Globus pallidus (tissue), 1 donor: Measurements from ENCODE around the gene CPNE5.

Experiments
- DNase-seq: peaks from one replicate; pipeline ENCODE4 v3.0.0-alpha.2; 2015; ENCODE audit warnings: low spot score

CPNE5 gene

DNA sequence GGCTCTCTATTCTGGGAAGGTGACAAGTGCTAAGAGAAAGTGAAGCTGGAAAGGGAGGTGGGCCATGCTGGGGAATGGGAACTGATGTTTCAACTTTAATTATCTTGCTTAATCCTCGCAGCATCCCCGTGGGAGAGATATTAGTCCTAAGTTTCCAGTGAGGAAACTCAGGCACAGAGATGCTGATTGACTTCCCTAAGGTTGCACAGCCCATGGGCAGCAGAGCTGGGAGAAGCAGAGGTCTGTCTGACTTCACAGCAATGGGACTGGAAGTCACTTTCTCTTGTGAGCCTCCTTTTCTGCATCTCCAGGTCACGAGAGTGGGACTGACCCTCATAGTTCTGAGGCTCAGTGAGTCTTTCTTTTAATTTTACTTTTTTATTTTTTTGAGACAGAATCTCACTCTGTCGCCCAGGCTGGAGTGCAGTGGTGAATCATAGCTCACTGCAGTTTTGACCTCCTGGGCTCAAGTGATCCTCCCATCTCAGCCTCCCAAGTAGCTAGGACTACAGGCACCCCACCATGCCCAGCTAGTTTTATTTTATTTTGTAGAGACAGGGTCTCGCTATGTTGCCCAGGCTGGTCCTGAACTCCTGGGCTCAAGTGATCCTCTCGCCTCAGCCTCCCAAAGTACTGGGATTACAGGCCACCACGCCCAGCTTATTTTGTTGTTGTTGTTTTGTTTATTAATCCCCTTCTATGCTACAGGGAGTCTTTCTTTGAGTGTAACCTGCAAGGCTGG is 139.0 kb downstream of the CPNE5 start:
- DNase-seq = no peak

GRCh38 chr6:36699348-36699747 is 139.9 kb downstream of the CPNE5 start:
- DNase-seq = no peak

DNA sequence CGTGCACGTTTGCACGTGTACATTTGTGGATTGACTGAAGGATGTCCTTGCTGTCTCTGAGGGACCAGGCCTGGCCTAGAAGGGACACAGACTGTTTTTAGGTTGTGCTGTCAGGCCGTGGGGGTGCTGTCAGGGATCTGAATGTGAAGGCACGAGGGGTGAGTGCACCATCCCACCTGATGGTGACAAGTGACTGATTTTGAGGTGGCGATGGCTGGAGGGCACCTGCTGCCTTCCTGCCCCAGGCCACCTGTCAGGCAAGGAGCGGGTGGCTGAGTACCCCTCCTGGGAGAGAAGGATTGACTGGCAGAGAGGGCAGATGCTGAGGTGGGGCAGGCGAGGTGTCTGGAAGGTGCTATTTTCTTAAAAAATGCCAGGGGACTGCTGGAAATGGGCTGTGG is 140.4 kb downstream of the CPNE5 start:
- DNase-seq = no peak

DNA sequence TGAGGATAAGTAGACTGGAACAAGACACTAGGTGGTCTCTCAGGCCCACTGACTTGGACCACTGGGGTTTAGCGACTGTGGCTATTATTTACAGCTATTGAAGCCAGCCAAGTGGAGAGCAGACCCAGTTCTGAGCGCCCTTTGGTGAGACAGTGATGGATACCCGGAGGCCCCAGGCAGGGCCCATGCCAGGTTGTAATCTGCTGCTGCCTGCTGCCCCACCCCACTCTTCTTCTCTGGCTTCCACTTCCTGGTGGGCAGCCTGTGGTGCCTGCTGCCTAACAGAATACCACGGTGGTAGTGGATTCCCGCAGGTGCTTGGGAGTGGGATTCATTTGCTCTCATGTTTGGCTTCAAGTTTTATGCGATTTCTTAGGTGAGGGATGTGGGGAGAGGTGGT is 141.0 kb downstream of the CPNE5 start:
- no peak for DNase-seq

DNA sequence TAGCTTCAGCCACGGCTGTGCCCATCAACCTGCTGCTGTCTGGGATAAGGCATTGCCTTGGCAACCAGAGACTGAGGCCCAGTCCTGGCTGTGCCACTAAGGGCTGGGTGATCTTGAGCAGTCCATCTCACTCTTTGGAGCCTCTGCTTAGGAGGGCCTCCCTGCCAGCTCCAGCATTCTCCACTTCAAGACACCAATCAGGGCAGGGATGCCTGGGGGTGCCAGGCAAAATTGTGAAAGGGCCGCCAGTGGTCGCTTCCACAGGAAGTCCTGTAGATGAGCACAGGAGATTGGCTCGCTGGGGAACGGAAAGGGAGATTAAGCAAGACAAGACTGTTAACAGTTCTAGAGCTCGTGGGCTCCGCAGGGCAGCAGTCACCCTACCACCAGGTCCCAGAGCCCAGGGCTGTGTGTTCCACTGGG is 141.8 kb downstream of the CPNE5 start, which contains the start of gene RAB44:
Gene RAB44 (plus strand): TSS at position 346 of the 423 bp plus-strand sequence. CDS start 6,410 bp downstream, outside the sequence.
- no peak for DNase-seq

GRCh38 chr6:36695414-36695813 is 143.8 kb downstream of the CPNE5 start:
- DNase-seq = no peak

DNA sequence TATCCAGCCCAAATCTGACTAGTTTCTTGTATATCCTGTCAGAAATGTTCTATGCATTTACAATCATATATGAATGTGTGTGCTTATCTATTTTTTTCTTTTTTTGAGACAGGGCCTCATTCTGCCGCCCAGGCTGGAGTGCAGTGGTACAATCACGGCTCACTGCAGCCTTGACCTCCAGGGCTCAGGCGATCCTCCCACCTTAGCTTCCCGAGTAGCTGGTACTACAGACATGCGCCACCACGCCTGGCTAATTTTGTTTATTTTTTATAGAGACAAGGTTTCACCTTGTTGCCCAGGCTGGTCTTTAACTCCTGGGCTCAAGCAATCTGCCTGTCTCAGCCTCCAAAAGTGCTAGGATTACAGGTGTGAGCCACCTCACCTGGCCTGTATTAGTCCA is 144.6 kb downstream of the CPNE5 start:
- no peak for DNase-seq

- no peak for DNase-seq
Observed at GRCh38 chr6:36692861-36693702, 146.2 kb downstream of the CPNE5 start.

GRCh38 chr6:36692220-36692619 is 147.0 kb downstream of the CPNE5 start:
- no peak for DNase-seq

DNA sequence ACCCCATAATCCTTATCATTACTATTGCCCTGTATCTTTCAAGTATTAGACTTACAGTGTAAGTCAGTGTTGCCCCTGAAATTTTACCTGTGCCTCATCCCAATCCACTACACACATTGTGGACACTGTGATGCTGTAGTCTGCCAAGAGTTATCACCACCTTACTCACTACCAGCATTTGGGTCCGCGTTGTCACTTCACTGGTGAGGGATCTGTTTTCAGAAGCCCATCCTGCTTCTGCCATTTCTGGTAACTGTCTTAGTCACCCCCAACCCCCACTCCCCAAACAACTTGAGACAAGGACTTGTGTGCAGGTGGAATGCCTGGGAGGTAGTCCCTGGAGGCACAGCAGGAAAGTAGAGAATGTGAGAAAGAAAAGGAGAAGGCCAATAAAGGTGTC is 147.6 kb downstream of the CPNE5 start:
- no peak for DNase-seq

GRCh38 chr6:36691011-36691410 is 148.2 kb downstream of the CPNE5 start:
- DNase-seq = no peak
